ENCODE data around the gene ARMC6.
"Not testable (repeated sequence)": the region's sequence is repeated elsewhere in the genome, so short reads cannot be mapped to it uniquely, and the experiment has no call there.

The ARMC6 gene

DNA sequence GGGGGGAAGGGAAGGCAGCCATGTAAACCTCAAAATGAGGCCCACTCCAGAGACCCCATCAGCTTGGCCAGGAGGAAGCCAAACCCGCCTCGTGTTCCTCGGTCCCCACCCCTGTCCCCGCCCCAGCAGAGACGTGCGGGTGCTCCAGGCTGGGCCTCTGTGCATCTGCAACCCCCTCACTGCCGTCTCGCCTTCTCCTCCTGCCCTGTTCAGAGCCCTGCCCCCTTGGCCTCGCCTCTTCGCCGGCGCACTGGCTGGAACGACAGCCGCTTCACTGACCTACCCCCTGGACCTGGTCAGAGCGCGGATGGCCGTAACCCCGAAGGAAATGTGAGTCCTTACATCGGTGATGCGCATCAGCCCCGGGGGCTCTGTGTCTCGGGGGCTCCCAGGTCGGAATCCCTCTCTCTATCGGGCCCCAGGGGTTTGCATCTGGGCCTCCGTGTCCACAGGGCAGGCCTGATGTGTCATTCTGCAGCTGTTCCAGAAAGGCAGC, 72.7 kb downstream of the ARMC6 start:
- Histone ChIP-seq H3K79me2 (ENCODE audit: control insufficient read depth, low read length) (no peaks in the 10 kb centered on the region), H3K9me2 (replicated peaks; ENCODE audit: control insufficient read depth, low read length) (no peaks in the 10 kb centered on the region), H3K9me3 (ENCODE audit: control insufficient read depth, insufficient read depth, low read length) (no peaks in the 10 kb centered on the region), H3K4me3 (ENCODE audit: low read length) (no peak overlapping the region), H3K27ac (ENCODE audit: low read depth, low read length) (no peak overlapping the region), H3K4me2 (ENCODE audit: low read length) (no peak overlapping the region), H3K27me3 (ENCODE audit: control insufficient read depth, low read length) (no peaks in the 10 kb centered on the region), H3K36me3 (ENCODE audit: control insufficient read depth, low read length) (no peaks in the 10 kb centered on the region), H3K4me1 (ENCODE audit: control insufficient read depth, low read length) (no peaks in the 10 kb centered on the region), H4K20me1 (ENCODE audit: control insufficient read depth, insufficient read depth, low read depth, low read length) (no peaks in the 10 kb centered on the region), H3F3A (ENCODE audit: control insufficient read depth, insufficient read depth) (no peaks in the 10 kb centered on the region)
- TF ChIP-seq, protein P1, sequence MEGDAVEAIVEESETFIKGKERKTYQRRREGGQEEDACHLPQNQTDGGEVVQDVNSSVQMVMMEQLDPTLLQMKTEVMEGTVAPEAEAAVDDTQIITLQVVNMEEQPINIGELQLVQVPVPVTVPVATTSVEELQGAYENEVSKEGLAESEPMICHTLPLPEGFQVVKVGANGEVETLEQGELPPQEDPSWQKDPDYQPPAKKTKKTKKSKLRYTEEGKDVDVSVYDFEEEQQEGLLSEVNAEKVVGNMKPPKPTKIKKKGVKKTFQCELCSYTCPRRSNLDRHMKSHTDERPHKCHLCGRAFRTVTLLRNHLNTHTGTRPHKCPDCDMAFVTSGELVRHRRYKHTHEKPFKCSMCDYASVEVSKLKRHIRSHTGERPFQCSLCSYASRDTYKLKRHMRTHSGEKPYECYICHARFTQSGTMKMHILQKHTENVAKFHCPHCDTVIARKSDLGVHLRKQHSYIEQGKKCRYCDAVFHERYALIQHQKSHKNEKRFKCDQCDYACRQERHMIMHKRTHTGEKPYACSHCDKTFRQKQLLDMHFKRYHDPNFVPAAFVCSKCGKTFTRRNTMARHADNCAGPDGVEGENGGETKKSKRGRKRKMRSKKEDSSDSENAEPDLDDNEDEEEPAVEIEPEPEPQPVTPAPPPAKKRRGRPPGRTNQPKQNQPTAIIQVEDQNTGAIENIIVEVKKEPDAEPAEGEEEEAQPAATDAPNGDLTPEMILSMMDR (IDR thresholded peaks at IDR 0.05; ENCODE audit: low read depth, low read length, poor library complexity, severe bottlenecking) = no peak
- TF ChIP-seq EZH2phosphoT487 (IDR thresholded peaks at IDR 0.05; ENCODE audit: borderline replicate concordance, low read length) = no peak

DNA sequence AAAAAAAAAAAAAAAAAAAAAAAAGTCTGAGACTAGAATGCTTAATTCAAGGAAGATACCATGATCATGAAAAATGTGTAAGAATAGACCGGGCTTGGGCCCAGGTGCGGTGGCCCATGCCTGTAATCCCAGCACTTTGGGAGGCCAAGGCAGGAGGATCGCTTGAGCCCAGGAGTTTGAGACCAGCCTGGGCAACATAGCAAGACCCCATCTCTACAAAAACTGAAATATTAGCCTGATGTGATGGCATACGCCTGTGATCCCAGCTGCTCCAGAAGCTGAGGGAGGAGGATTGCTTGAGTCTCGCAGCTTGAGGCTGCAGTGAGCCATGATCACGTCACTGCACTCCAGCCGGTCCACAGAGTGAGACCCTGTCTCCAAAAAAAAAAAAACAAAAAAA, 73.5 kb downstream of the ARMC6 start:
- not testable (repeated sequence) for H3K4me2 ChIP-seq (ENCODE audit: low read length); H3F3A ChIP-seq (ENCODE audit: control insufficient read depth, insufficient read depth); H3K9me2 ChIP-seq (replicated peaks; ENCODE audit: control insufficient read depth, low read length); H3K79me2 ChIP-seq (ENCODE audit: control insufficient read depth, low read length); H3K9me3 ChIP-seq (ENCODE audit: control insufficient read depth, insufficient read depth, low read length); H3K4me1 ChIP-seq (ENCODE audit: control insufficient read depth, low read length); H3K36me3 ChIP-seq (ENCODE audit: control insufficient read depth, low read length); H3K27ac ChIP-seq (ENCODE audit: low read depth, low read length); H3K4me3 ChIP-seq (ENCODE audit: low read length); H4K20me1 ChIP-seq (ENCODE audit: control insufficient read depth, insufficient read depth, low read depth, low read length); H3K27me3 ChIP-seq (ENCODE audit: control insufficient read depth, low read length)

DNA sequence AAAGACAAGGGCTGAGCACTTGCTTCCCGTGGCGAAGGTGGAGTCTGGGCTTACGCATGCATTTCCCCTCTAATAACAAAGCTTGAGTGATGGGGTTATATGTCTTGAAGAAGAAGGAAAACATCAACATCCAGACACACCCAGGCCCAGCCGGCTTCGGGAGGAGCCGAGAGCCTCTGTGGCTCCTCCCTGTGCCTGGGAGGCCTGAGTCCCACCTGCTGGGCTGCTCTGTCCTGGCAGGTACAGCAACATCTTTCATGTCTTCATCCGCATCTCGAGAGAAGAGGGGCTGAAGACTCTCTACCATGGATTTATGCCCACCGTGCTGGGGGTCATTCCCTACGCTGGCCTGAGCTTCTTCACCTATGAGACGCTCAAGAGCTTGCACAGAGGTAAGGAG, 74.3 kb downstream of the ARMC6 start:
- H3F3A ChIP-seq (ENCODE audit: control insufficient read depth, insufficient read depth) = no peaks in the 10 kb centered on the region
- no peak overlapping the region for H3K27ac ChIP-seq (ENCODE audit: low read depth, low read length)
- no peak overlapping the region for H3K4me3 ChIP-seq (ENCODE audit: low read length)
- no peaks in the 10 kb centered on the region for H3K27me3 ChIP-seq (ENCODE audit: control insufficient read depth, low read length)
- no peaks in the 10 kb centered on the region for H3K79me2 ChIP-seq (ENCODE audit: control insufficient read depth, low read length)
- H3K9me3 ChIP-seq (ENCODE audit: control insufficient read depth, insufficient read depth, low read length) = no peaks in the 10 kb centered on the region
- H3K9me2 ChIP-seq (replicated peaks; ENCODE audit: control insufficient read depth, low read length) = no peaks in the 10 kb centered on the region
- H4K20me1 ChIP-seq (ENCODE audit: control insufficient read depth, insufficient read depth, low read depth, low read length) = no peaks in the 10 kb centered on the region
- TF ChIP-seq EZH2phosphoT487 (IDR thresholded peaks at IDR 0.05; ENCODE audit: borderline replicate concordance, low read length) = no peak
- TF ChIP-seq, protein P1 (IDR thresholded peaks at IDR 0.05; ENCODE audit: low read depth, low read length, poor library complexity, severe bottlenecking) = no peak
- H3K4me1 ChIP-seq (ENCODE audit: control insufficient read depth, low read length) = no peaks in the 10 kb centered on the region
- no peaks in the 10 kb centered on the region for H3K36me3 ChIP-seq (ENCODE audit: control insufficient read depth, low read length)
- H3K4me2 ChIP-seq (ENCODE audit: low read length) = no peak overlapping the region

Data from DOHH2 (cell line).